Suprapubic skin (tissue), 4 donors: ENCODE data around the gene SDF2.

ENCODE experiments used
- CTCF ChIP-seq, 2 donors: fragments of 200-600 bp in 1 of 2; fragments of 450-650 bp in 1 of 2; sonication (generic) in 1 of 2; IDR thresholded peaks; one replicate each; pipeline ENCODE4 v1.5.1; 2016 to 2019; ENCODE audit warnings: antibody characterized with exemption in 2 of 2, mild to moderate bottlenecking in 1 of 2, moderate library complexity in 1 of 2
- EP300 ChIP-seq: sonication (generic); formaldehyde crosslinking; IDR thresholded peaks from one replicate; pipeline ENCODE4 v1.6.1; 2017; ENCODE audit warnings: antibody characterized with exemption
- POLR2A ChIP-seq, 2 donors: fragments of 450-650 bp; IDR thresholded peaks; one replicate each; pipeline ENCODE4 v1.6.1; 2017; ENCODE audit warnings: antibody characterized with exemption in 2 of 2, mild to moderate bottlenecking in 2 of 2, moderate library complexity in 2 of 2
- POLR2AphosphoS5 ChIP-seq, 3 donors: sonication (generic); formaldehyde crosslinking; IDR thresholded peaks; one replicate each; pipeline ENCODE4 v1.6.1; 2017; ENCODE audit warnings: antibody characterized with exemption in 3 of 3

- no peak for TF ChIP-seq CTCF (IDR thresholded peaks at IDR 0.05)
- no peak for TF ChIP-seq POLR2A (IDR thresholded peaks at IDR 0.05)
- no peak for TF ChIP-seq POLR2AphosphoS5 (IDR thresholded peaks at IDR 0.05)
- no peak for TF ChIP-seq EP300
Measured at GRCh38 chr17:28648698-28649097, 13.0 kb downstream of the SDF2 start.
